SK-N-DZ (cell line): ENCODE measurements around the gene NARF. TPM values are rescaled to one million over a fixed set of nuclear protein-coding genes. Genes with fewer than 3 reads are reported as not detected.
"Not testable (repeated sequence)": the region's sequence is repeated elsewhere in the genome, so short reads cannot be mapped to it uniquely, and the experiment has no call there.

Source experiments
- DNase-seq: peaks from one replicate; pipeline ENCODE4 v3.0.0-alpha.2; 2015; ENCODE audit warnings: low spot score
- polyA plus RNA-seq, 2 experiments: library from polyadenylated mRNA; depleted of rRNA; stranded (reverse); fragments of >200 nt; gene quantifications; 2 replicates each; pipeline ENCODE4 v1.2.3, GENCODE V29; 2014

Gene NARF
- 175 and 178 TPM in 2 replicates for polyA plus RNA-seq (2014; cell fraction: cytosol; rRNA removed)
- 193 and 225 TPM in 2 replicates for polyA plus RNA-seq (2014; cell fraction: nucleus; rRNA removed)

DNA sequence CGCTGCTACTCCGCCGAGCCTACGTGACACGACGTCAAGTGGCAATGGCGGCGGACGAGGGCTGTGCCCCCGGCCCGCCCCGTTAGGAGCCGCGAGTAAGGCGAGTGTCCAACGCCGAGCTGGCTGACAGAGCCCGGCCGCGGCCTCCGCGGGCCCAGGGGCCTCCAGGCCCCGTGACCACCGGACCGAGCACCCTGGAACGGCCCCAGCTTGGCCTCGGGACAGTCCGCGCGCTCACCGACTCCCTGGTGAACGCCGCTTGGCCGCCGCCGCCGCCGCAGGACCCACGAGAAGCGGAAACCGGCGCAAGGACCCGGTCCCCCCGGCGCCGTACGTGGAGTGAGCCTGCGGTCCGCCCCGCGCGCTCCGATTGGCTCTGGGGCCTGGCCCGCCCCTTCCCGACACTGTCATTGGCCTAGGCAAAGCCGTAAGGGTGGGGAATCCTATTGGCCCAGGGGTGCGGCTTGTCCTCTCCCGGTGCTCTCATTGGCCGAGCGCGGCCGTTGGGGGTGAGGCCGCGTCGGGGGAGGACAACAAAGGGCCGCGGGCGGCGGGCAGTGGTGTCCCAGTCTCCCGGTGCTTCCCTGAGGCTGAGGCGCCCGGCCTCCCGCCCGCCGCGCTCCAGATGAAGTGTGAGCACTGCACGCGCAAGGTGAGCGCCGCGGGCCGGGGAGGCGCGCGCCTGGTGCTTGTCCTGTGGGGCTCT, at the start of gene NARF:
TSS of gene NARF (plus strand) at position 563 of the 706 bp plus-strand sequence. CDS start at position 626, 63 bp downstream.
- DNase-seq = peak; percentile 99

DNA sequence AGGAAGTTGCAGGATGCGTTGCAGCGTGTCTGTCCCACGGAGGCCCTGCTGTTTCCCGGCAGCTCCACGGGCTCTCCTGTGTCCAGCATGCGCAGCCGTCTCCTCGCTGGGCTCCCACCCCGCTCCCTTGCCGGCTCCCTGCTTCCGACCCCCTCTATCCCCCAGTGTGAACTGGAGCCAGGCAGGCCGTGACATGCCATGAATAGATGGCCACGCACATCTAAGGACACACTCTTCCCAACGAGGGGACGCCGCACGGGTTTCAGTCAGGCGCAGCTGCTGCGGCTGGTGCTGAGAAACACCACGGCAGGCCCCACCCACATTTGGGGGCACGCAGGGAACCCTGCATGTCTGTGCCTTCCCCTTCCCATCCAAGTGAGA, 49.6 kb upstream of the NARF start:
- DNase-seq = no peak

DNA sequence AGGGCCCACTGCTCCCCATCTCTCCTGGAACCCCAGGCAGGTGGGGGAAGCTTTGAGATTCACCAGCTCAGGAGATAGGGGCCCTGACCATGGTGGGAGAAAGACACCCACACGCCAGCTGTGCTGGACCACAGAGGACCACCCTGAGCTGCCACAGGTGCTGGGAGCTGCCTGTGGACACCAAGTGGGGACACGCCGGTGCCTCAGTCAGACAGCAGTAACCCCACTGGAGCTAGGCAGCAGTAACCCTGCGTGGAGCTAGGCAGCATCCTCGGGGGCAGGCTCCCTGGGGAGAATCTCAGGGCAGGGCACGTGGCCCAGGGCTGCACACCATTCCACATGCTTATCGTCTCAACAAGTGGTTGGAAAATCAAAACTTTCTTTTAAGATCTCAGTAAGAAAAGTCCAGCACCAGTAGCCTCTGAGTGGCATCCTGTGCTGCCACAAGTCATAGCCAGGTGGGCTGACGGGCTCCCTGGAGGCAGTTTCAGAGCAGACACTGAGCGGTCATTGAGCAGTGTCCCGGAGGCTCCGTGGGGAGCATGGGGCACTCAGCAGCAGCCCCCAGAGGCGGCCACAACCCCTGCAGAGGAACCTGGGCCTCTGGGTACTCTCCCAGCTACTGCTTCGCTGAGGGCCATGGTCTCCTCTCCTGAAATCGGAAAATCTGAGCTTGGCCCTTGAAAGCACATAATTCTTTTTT, 48.4 kb upstream of the NARF start:
- DNase-seq = no peak

DNA sequence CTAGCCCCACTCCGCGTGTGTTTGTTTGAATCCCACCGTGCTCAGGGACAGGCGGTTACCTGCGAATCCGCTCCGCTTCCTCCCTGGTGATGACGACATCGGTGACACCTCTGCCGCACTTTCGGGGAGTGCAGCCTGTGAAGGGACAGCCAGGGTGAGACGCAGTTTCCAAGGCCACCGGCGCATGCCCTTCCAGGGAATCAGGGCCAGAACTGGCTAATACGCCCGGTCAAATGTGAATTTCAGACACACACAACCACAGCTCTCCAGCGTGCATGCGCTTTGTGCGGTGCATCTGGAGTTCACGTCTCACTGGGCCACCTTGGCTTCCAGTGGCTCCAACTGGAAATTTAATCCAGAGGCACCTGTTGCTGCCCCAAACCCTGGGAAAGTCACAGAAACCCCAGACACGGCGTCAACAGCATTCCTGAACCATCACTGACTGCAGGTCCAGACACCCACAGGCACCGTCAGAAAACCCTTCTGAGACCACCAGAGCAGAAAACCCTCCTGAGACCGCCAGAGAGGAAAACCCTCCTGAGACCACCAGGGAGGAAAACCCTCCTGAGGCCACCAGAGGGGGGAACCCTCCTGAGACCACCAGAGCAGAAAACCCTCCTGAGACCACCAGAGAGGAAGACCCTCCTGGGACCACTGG, 47.0 kb upstream of the NARF start:
- DNase-seq = no peak

DNA sequence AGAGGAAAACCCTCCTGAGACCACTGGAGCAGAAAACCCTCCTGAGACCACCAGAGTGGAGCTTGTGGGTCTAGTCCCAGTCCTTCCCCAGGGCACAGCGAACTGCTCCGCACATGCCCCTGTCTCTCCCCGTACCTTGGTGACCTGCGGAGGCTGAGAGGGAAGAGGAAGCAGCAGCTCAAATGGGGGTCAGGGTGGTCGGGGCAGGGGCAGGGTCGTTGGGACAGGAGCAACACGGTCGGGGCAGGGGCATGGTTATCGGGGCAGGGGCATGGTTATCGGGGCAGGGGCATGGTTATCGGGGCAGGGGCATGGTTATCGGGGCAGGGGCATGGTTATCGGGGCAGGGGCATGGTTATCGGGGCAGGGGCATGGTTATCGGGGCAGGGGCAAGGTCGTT, 46.5 kb upstream of the NARF start:
- not testable (repeated sequence) for DNase-seq

DNA sequence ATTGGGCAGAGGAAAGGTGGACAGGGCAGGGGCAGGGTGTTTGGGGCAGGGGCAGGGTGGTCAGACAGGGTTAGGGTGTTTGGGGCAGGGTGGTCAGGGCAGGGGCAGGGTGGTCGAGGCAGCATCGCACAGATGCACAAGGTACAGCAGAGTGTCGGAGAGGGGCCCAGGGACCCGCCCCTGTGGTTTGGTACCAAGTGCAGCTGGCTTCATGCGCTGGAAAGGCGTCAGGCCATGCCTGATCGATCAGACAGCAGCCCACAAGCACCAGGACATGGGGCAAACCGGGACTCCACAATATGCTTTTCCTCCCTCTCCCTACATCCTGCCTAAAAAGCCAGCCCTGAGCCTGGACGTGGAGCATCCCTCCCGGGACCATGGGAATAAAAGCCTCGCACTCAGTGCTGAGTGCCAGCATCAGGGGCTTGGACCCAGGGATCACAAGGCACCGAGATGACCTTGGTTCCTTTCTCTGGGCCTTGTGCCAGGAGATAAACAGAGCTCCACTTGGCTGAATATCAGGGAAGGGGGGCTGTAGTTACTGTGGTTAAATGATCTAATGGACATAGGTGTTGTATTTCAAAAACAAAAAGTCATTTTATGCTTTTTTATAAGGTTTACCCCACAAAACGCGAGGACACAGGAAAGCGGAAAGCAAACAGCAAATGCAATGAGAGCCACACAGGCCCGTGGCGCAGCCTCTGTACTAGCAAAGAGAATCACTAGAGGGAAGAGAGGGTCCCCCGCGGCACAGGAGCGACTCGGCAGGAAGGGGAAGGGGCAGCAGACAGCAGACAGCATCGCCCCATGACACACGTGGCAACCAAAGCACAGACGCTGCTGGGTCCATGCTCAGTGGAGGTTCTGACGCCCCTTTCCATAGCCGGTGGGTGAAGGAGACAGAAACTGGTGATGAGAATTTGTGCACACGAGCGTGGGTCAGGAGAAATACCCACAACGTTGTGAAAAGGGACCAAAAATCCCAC, 45.7 kb upstream of the NARF start:
- DNase-seq = no peak

DNA sequence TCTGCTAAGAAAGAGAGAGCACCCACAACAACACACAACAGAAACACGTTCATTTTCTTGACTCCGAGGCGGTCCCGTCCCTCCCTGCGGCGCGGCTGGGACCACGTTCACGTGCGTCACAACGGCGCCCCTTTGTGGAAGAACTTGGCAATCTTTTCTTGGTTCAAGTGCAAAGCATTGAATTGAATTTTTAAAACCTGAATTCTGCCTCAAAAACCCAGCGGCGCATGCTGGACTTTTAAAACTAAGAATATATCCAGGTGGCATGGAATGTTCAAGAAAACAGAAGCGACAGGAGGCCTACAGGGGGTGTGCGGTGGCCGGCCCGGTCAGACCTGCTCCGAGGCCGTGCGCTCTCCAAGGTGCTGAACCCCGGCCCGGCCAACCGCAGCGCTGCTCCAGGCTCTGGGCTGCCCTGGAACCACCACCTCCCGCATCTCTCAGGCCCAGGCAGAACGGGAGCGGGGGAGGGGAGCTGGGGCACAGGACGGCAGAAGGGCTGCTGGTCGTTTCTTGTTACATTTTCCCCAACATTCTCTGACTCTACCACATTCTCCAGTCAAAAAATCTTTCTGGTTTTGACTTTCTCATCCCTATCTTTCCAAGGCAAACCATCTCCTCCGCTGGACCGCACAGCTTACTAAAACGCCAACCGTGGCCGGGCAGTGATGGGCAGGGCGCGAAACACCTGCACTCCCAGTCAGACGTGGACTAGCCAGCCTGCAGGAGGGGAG, 43.8 kb upstream of the NARF start:
- peak; percentile 60 for DNase-seq

DNA sequence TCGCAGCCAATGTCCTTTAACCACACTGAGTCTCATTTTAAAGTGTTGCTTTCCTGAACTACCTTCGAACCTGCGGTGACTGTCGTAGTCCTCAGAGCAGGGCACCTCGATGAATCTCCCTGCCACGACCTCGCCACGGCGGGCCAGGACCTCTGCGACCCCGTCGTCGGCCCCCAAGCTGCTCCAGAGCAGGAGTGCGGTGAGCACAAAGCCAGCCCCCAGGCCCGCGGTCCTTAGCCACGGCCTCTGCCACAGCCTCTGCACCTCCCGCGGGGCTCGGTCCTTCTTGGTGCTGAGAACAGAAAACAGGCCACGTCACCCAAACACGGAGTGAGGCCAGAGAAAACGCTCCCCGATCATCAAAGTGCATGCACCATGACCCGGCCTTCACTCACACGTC, 43.2 kb upstream of the NARF start:
- no peak for DNase-seq

DNA sequence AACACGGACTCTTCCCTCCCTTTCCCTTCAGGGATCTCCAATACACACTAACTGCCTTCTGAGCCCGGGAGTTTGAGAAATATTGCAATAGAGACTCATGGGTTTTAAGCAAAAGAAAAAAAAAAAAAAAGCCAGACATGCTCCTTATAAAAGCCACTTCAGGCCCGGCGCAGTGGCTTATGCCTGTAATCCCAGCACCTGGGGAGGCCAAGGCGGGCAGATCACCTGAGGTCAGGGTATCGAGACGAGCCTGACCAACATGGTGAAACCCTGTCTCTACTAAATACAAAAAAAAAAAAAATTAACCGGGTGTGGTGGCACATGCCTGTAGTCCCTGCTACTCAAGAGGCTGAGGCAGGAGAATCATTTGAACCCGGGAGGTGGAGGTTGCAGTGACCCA, 42.8 kb upstream of the NARF start:
- no peak for DNase-seq

DNA sequence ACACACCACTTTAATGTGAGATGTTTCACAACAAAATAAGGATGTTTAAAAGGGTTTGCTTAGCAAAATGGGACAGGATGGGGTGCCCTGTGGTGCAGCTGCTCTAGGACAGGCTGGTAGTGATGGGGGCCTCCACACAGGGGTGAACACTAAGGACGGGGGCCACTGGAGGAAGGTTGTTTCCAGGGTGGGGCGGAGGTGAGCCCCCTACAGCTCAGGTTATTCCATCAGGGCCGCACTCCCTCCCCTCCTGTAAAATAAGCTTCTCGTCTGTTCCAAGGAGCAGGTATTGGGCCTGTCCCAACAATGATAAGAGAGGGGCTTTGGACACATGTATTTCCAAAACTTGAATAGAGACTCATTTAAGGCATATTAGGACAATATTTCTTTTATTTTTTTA, 42.3 kb upstream of the NARF start:
- DNase-seq = no peak

DNA sequence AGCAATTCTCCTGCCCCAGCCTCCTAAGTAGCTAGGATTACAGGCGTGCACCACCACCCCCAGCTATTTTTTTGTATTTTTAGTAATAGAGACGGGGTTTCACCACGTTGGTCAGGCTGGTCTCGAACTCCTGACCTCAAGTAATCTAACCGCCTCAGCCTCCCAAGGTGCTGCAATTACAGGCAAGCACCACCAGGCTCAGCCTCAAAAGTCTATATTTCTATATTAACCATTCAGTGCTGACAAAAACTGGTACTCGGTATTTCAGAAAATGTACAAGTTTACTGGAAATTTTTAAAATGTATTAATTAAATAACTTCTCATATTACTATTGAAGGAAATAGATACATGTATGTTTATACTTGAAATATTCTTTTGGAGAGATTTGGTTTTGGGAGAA, 41.8 kb upstream of the NARF start:
- no peak for DNase-seq

DNA sequence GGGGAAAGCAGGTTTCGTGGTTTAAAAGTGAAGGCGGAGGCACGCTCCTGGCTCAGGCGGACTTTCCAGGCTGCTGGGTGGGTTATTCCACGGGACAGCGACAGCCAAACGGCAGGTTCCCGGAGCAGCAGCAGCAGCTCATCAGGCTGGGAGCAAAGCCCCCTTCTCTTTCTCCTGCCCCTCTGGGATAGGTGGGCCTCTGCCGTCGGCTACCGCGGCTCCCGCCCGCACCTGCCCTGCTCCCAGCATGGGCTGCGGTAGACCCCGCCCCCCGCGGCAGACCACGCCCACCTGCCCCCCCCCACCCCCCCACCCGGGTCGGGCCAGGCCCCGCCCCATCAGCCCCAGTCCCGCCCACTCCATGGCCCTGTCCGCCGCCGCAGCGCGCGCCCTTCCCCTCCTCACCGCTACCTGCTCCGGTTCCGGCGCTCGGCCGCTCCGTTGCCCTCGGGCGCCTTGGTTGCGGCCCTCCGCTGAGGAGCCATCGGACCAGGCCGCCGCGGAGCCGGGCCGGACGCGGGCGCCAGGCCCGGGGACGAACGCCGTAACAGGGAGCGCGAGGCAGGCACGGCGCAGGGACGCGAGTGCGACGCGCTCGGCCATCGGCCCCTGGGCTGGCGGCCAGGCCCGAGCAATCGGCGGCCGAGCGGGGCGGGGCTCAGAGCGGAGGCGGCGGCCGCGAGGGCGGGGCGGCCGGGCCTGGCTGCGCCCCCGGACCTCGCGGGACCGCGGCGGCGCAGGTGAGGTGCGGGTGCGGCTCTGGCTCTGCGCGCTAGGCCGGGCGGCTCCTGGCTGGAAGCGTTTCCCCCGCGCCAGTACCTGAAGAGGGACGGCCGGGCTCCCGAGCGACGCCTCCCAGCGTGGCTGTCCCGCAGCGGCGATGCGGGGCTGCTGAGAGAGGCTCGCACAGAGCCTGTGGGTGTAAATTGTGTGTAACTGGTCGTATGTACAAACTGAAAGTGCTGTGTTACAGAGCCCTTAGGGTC, 40.2 kb upstream of the NARF start, which contains the start of the genes HEXD and OGFOD3:
TSS of gene HEXD (plus strand) at position 347 of the 986 bp plus-strand sequence. CDS start 1,453 bp downstream, outside the sequence.
TSS of gene OGFOD3 (minus strand) at position 586 of the 986 bp plus-strand sequence. CDS start at position 485, 101 bp downstream.
- peak; percentile 85 for DNase-seq

DNA sequence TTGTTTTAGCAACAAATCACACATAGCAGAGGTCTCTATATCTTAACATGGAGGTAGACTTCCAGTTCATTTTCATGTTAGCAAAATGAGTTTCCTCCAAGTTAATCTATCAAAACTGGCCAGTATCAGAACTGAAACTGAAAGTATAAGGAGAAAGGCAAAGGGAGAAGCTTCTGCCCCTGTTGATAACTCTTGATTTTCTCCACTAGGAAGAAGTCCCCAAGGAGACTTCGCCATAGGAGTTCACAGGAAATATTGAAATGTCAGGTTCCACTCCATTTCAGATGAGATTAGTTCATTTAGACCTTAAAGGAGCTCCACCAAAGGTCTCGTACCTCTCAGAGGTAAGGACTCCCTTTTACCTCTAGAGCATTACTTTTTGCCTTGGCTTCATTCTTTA, 39.0 kb upstream of the NARF start:
- no peak for DNase-seq

DNA sequence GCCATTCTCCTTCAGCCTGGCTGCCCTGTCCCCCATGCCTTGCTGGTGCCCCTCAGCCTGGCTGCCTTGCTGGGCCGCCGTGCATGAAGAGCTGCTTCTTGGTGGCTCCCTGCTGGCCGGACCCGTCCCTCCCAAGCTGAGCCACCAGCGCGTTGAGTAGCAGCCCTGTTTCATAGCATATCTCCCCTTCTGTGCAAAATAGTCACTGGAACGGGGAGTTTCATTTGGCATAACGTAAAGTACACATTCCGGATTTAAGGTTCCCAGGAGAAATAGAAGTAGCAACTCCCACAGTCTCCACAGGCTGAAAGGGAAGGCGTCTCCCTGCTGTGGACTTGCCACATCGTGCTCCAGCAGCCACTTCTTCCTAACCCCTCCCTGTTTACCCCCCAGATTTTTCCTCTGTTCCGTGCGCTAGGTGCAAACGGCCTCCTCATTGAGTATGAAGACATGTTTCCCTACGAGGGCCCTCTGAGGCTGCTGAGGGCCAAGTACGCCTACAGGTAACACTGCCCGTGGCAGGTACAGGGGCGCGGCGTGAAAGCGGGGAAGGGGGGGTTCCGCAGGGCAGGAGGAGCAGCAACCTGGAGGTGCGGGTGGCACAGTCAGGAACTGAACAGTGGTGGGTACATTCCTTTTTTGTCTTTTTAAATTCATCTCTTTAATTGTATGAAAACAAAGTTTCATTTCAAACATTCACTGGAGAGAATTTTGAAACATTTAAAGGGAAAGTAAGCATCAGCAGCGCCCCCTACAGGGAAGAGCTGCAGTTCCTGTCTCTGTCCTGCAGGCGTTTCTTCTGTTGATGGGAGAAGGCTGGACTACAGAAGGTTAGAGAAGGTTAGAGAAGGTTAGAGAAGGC, 34.3 kb upstream of the NARF start:
- DNase-seq = no peak

DNA sequence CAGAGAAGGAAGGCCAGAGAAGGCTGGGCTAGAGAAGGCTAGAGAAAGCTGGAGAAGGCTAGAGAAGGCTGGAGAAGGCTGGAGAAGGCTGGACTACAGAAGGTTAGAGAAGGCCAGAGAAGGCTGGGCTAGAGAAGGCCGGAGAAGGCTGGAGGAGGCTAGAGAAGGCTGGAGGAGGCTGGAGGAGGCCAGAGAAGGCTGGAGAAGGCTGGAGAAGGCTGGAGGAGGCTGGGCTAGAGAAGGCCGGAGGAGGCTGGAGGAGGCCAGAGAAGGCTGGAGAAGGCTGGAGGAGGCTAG, 33.7 kb upstream of the NARF start:
- no peak for DNase-seq

DNA sequence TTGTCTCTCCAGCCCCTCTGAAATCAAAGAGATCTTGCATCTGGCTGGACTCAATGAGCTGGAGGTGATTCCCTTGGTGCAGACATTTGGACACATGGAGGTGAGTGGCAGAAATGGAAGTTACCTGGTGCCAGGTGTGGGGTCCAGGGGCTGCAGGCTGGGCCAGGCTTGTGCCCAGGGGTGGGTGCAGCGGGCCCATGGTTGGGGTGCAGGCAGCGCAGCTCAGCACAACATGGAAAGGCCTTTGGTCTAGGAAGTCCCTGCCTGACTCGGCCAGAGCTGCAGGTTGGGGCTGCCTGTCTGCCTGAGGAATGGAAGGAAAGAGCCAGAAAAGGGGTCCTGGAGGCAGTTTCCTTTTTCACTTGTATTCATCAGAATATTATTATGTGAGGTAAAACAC, 30.0 kb upstream of the NARF start:
- no peak for DNase-seq

DNA sequence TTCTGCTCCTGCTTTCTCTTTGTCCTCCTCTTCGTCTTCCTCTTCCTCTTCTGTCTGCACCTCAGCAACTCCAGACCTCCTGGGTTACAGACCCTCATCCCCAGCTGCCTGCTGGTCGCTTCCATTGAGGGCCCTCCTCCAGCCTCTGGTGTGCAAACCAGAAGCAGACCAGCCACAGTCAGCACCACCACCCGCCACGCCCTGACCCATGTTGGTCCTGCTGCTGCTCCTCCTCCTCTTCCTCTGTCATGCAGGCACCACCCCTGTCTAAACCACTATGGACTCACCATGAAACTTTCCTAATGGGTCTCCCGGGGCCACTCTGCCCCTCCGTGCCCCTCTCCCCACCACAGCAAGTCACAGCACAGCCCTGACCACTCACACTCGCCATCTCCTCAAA, 28.7 kb upstream of the NARF start:
- no peak for DNase-seq

DNA sequence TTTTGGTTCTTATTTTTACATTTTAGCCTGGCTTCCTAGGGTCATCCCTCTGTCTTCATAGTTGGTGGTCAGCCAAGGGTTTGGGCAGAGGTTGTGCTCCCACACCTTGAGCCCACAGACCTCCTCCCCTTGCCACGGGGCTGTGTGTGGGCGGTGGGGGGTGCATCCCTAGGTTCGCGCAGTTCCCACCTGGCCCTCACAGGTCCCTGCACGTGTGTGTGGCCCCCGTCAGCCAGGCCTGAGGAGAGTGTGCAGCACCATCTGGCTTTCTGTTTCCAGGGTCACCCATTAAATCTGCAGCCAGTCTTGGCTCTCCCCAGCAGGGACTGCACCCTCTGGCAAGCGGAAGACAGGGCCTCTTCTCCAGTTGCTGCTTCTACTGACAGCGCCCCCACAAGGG, 26.5 kb upstream of the NARF start:
- DNase-seq = no peak
